GM19193 (cell line): ENCODE data around the gene TPD52L1.

Experiments used
- POLR2A ChIP-seq: IDR thresholded peaks from 4 replicates; pipeline ENCODE4 v1.6.1; 2011; ENCODE audit not compliant: insufficient read depth, insufficient read length; ENCODE audit errors: extremely low read depth

The TPD52L1 gene

GRCh38 chr6:125124049-125124669, 29.4 kb upstream of the TPD52L1 start:
- TF ChIP-seq POLR2A = no peak

GRCh38 chr6:125129354-125129753, 24.2 kb upstream of the TPD52L1 start:
- no peak for TF ChIP-seq POLR2A

GRCh38 chr6:125132058-125132457, 21.5 kb upstream of the TPD52L1 start:
- no peak for TF ChIP-seq POLR2A

- no peak for TF ChIP-seq POLR2A
These were observed 17.2 kb upstream of the TPD52L1 start for GRCh38 chr6:125136378-125136777.

GRCh38 chr6:125138083-125138482, 15.5 kb upstream of the TPD52L1 start:
- TF ChIP-seq POLR2A = no peak

- TF ChIP-seq POLR2A = no peak
These were observed 12.8 kb upstream of the TPD52L1 start for GRCh38 chr6:125140808-125141207.

GRCh38 chr6:125142618-125143017, 11.0 kb upstream of the TPD52L1 start:
- TF ChIP-seq POLR2A = no peak

- no peak for TF ChIP-seq POLR2A
These were observed 8.8 kb upstream of the TPD52L1 start for GRCh38 chr6:125144822-125145221.

GRCh38 chr6:125149256-125150144, 4.1 kb upstream of the TPD52L1 start:
- TF ChIP-seq POLR2A = no peak

GRCh38 chr6:125151700-125152099, 1.9 kb upstream of the TPD52L1 start:
- TF ChIP-seq POLR2A = no peak

- TF ChIP-seq POLR2A = no peak
These were observed 666 bp downstream of the TPD52L1 start for GRCh38 chr6:125154118-125154760.

GRCh38 chr6:125154761-125155135, 1.2 kb downstream of the TPD52L1 start:
- no peak for TF ChIP-seq POLR2A

GRCh38 chr6:125155344-125155743, 1.8 kb downstream of the TPD52L1 start:
- TF ChIP-seq POLR2A = no peak

- TF ChIP-seq POLR2A = no peak
These were observed 2.9 kb downstream of the TPD52L1 start for GRCh38 chr6:125156496-125156895.

GRCh38 chr6:125157280-125157679, 3.7 kb downstream of the TPD52L1 start:
- no peak for TF ChIP-seq POLR2A

- no peak for TF ChIP-seq POLR2A
These were observed 4.2 kb downstream of the TPD52L1 start for GRCh38 chr6:125157725-125158124.
